SU-DHL-6 (cell line): Measurements from ENCODE around the gene MEI1.

Experiments
- CTCF ChIP-seq: fragments of 200-600 bp; sonication (generic); IDR thresholded peaks from one replicate; pipeline ENCODE4 v1.5.1; 2017; ENCODE audit warnings: antibody characterized with exemption, mild to moderate bottlenecking, low read length, moderate library complexity; ENCODE audit not compliant: insufficient read depth, poor library complexity, severe bottlenecking
- EZH2phosphoT487 ChIP-seq: fragments of 200-600 bp; sonication (generic), shearing (Covaris generic); conservative IDR thresholded peaks from 2 replicates; pipeline ENCODE4 v1.6.1; 2018; ENCODE audit warnings: mild to moderate bottlenecking, antibody characterized with exemption, low read length, moderate library complexity, mixed read lengths

GRCh38 chr22:41828516-41828915 lies 129.2 kb downstream of the MEI1 start:
- no peak for TF ChIP-seq CTCF
- TF ChIP-seq EZH2phosphoT487, result no peak
